Spleen (tissue), 11 donors: ENCODE results near the gene NDUFB10. TPM values are rescaled to one million over a fixed set of nuclear protein-coding genes. Genes with fewer than 3 reads are reported as not detected.

Experiments
- DNase-seq: peaks from one replicate; pipeline ENCODE4 v3.0.0-alpha.2; 2020
- H3K27ac ChIP-seq, 8 donors: fragments of 200-600 bp; sonication (generic) in 7 of 8; 1 replicate in 4 of 8; 2 replicates in 4 of 8; pipeline versions ENCODE4 v1.5.0 to v1.8.0; 2016 to 2021; ENCODE audit warnings: inconsistent platforms in 4 of 8, mild to moderate bottlenecking in 4 of 8, moderate library complexity in 1 of 8
- H3K27me3 ChIP-seq, 7 donors: fragments of 200-600 bp; sonication (generic) in 6 of 7; replicated peaks in 1 of 7; 1 replicate in 4 of 7; 2 replicates in 3 of 7; pipeline versions ENCODE4 v1.5.0 to v1.8.0; 2016 to 2021; ENCODE audit warnings: inconsistent platforms in 3 of 7, mild to moderate bottlenecking in 1 of 7
- H3K36me3 ChIP-seq, 6 donors: fragments of 200-600 bp; sonication (generic) in 5 of 6; 1 replicate in 4 of 6; 2 replicates in 2 of 6; pipeline versions ENCODE4 v1.5.0 to v1.8.0; 2016 to 2021; ENCODE audit warnings: inconsistent platforms in 2 of 6
- H3K4me1 ChIP-seq, 6 donors: fragments of 200-600 bp; sonication (generic) in 5 of 6; 1 replicate in 3 of 6; 2 replicates in 3 of 6; pipeline versions ENCODE4 v1.5.0 to v1.8.0; 2016 to 2021; ENCODE audit warnings: inconsistent platforms in 3 of 6
- H3K4me3 ChIP-seq, 8 donors: fragments of 200-600 bp; sonication (generic) in 7 of 8; 1 replicate in 4 of 8; 2 replicates in 4 of 8; pipeline versions ENCODE4 v1.5.0 to v1.8.0; 2016 to 2021; ENCODE audit warnings: inconsistent platforms in 4 of 8, mild to moderate bottlenecking in 4 of 8, moderate library complexity in 2 of 8
- H3K9me3 ChIP-seq, 8 donors: fragments of 200-600 bp; sonication (generic) in 7 of 8; 1 replicate in 4 of 8; 2 replicates in 4 of 8; pipeline versions ENCODE4 v1.5.0 to v1.8.0; 2016 to 2021; ENCODE audit warnings: inconsistent platforms in 4 of 8
- CTCF ChIP-seq, 11 experiments: fragments of 200-600 bp in 7 of 11; fragments of 450-650 bp in 4 of 11; sonication (generic) in 4 of 11; IDR thresholded peaks in 8 of 11; conservative IDR thresholded peaks in 3 of 11; 1 replicate in 7 of 11; 2 replicates in 4 of 11; pipeline versions ENCODE4 v1.4.0 to v1.8.0; 2016 to 2021; ENCODE audit warnings: antibody characterized with exemption in 11 of 11, inconsistent platforms in 4 of 11, mild to moderate bottlenecking in 1 of 11
- POLR2A ChIP-seq, 3 donors: fragments of 450-650 bp; IDR thresholded peaks; one replicate each; pipeline ENCODE4 v1.5.1; 2017; ENCODE audit warnings: antibody characterized with exemption in 3 of 3, mild to moderate bottlenecking in 1 of 3
- POLR2AphosphoS5 ChIP-seq, 3 donors: sonication (generic); formaldehyde crosslinking; IDR thresholded peaks; one replicate each; pipeline ENCODE4 v1.5.1; 2017; ENCODE audit warnings: antibody characterized with exemption in 3 of 3
- WGBS, 5 donors: extraction: QIAGEN DNeasy Blood & Tissue Kit in 3 of 5; methylation state at CpG; one replicate each; pipeline versions ENCODE4 v1.1.5 to v1.1.7; 2013 to 2018; 5-methylcytosine and 5-hydroxymethylcytosine counted together
- intact Hi-C: fragments of 100-400 bp; cut with DNase I; formaldehyde crosslinking; loops from one replicate; pipeline ENCODE4 v1.15.0; 2023; ENCODE audit warnings: low total_unique reads
- polyA plus RNA-seq, 3 donors: library from polyadenylated mRNA; stranded (reverse); fragments of 200-250 nt; gene quantifications; one replicate each; pipeline ENCODE4 v1.2.1, GENCODE V29; 2013
- total RNA-seq, 7 donors: library from RNA; depleted of rRNA in 3 of 7; stranded (reverse); fragments of >200 nt in 3 of 7; fragmentation: NEBNext Ultra II Directional in 4 of 7; extraction: Animal tissue kit (Norgen Biotek cat#: 25700) in 4 of 7; gene quantifications; one replicate each; pipeline versions ENCODE4 v1.1.0 to v1.2.1, GENCODE V29; 2016 to 2021
- donor health status: healthy with polysubstance abuse.
- donor health status: DM: no; HTN: no; CAD: no; lungs with moderate emphysema.
- donor health status: DM: no; HTN: no; CAD: no.
- donor health status: Bipolar disorder and iron deficiency.
- donor health status: healthy.
- donor health status: DM: no; HTN: no; CAD: no.
- donor health status: DM: yes; HTN: yes; CAD: no.

NDUFB10 gene
- total and polyA plus RNA-seq, 10 donors = 69.3 to 225 (median 137) TPM

- H3K27me3 ChIP-seq = peaks cover 3 to 94% (median 41%) of the 10 kb centered on the region in 7 donors
- 94 to 99% (median 97%) methylated on average over 14 to 18 of the region's 18 CpGs for WGBS, 5 donors
- no peak for DNase-seq
These were observed 18.5 kb downstream of the NDUFB10 start for GRCh38 chr16:1977875-1978268.

GRCh38 chr16:1978476-1979120 lies 19.3 kb downstream of the NDUFB10 start:
- intact Hi-C loops = no loop called here
- no peak for DNase-seq
- Histone ChIP-seq H3K9me3 (no peaks in the 10 kb centered on the region), H3K4me1 (peaks cover 6 to 41% (median 20%) of the 10 kb centered on the region in 6 donors), H3K27me3 (peaks cover 3 to 100% (median 41%) of the 10 kb centered on the region in 7 donors), H3K36me3 (peaks cover 23 to 60% (median 52%) of the 10 kb centered on the region in 6 donors), H3K4me3 (no peak overlapping the region), H3K27ac (no peak overlapping the region)
- TF ChIP-seq CTCF (IDR thresholded peaks at IDR 0.05 in 8 of 11, conservative IDR thresholded peaks at IDR 0.05 in 3 of 11) (no peak), POLR2A (IDR thresholded peaks at IDR 0.05) (no peak), POLR2AphosphoS5 (IDR thresholded peaks at IDR 0.05) (no peak)
- 77 to 90% (median 88%) methylated on average over 29 to 37 of the region's 37 CpGs for whole genome bisulfite sequencing, 5 donors

More at GRCh38 chr16:1977875-1978268, 18.5 kb downstream of the NDUFB10 start:
- TF ChIP-seq POLR2AphosphoS5 (IDR thresholded peaks at IDR 0.05) (no peak), CTCF (IDR thresholded peaks at IDR 0.05 in 8 of 11, conservative IDR thresholded peaks at IDR 0.05 in 3 of 11) (no peak), POLR2A (IDR thresholded peaks at IDR 0.05) (no peak)
- Histone ChIP-seq H3K9me3 (no peaks in the 10 kb centered on the region), H3K4me1 (peaks cover 7 to 41% (median 20%) of the 10 kb centered on the region in 6 donors), H3K36me3 (peaks cover 23 to 63% (median 52%) of the 10 kb centered on the region in 6 donors), H3K4me3 (no peak overlapping the region), H3K27ac (no peak overlapping the region)
- intact Hi-C loops = no loop called here

- DNase-seq = no peak
- Histone ChIP-seq H3K4me1 (peaks cover 5 to 39% (median 21%) of the 10 kb centered on the region in 6 donors), H3K27me3 (peaks cover 3 to 93% (median 41%) of the 10 kb centered on the region in 7 donors), H3K9me3 (no peaks in the 10 kb centered on the region), H3K4me3 (peak overlapping the region in 1 of 8 donors; percentile 1), H3K36me3 (peaks cover 23 to 52% (median 46%) of the 10 kb centered on the region in 6 donors), H3K27ac (no peak overlapping the region)
- 9 to 32% (median 24%) methylated on average over 12 to 70 of the region's 70 CpGs for WGBS, 5 donors
- no peak for TF ChIP-seq POLR2A (IDR thresholded peaks at IDR 0.05)
- peak in 2 of 3 donors; percentile 38 to 49 for TF ChIP-seq POLR2AphosphoS5 (IDR thresholded peaks at IDR 0.05)
- intact Hi-C loops = no loop called here
These were observed 20.1 kb downstream of the NDUFB10 start for GRCh38 chr16:1979271-1980029.

- H3K27me3 ChIP-seq = peaks cover 3 to 85% (median 41%) of the 10 kb centered on the region in 7 donors
- H3K36me3 ChIP-seq = peaks cover 21 to 45% (median 39%) of the 10 kb centered on the region in 6 donors
- WGBS, 5 donors = 7 to 17% (median 8%) methylated on average over 13 to 53 of the region's 53 CpGs
- peaks cover 13 to 46% (median 29%) of the 10 kb centered on the region in 6 donors for H3K4me1 ChIP-seq
- no peak overlapping the region for H3K27ac ChIP-seq
- intact Hi-C loops = no loop called here
- no peaks in the 10 kb centered on the region for H3K9me3 ChIP-seq
- no peak for DNase-seq
- TF ChIP-seq POLR2A (IDR thresholded peaks at IDR 0.05) = no peak
- TF ChIP-seq POLR2AphosphoS5 (IDR thresholded peaks at IDR 0.05) = peak in 2 of 3 donors; percentile 21 to 53
- no peak overlapping the region for H3K4me3 ChIP-seq
These were observed 20.9 kb downstream of the NDUFB10 start for GRCh38 chr16:1980030-1980769.
